ENCODE measurements around the gene ACP4.

ACP4 gene

DNA sequence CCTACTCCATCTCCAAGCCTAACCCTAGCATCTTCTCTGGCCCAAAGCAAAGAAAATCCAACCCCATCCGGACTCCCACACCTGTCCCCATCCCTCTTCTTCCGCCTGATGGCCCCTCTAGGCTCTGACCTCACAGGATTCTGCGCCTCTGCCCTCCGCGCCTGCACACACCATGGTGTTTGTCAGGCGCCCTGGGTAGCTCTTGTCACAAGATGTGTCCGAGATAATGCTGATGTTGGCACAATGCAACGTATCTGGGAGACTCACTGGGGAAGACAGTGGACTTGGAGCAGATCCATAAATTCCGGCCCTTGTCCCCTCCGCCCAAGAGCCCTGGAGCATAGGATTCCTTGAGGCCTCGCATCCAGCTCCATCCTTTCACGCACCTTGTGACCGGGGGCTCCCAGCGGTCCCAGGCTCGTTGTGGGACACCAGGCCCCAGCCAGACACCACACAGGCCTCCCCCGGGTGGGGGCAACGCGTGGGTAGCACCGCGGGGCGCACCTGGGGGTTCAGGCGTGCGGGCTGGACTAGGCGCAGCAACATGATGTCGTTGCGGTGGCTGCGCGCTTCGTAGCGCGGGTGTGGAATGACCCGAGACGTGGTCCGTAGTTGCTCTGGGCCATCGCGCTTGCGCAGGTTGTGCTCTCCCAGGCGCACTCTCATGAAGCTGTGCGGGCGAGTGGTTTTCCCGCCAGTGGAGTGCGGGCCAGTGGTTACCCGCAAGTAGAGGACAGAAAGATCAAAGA, 36.5 kb downstream of the ACP4 start:
- FAIRE-seq: no peak

DNA sequence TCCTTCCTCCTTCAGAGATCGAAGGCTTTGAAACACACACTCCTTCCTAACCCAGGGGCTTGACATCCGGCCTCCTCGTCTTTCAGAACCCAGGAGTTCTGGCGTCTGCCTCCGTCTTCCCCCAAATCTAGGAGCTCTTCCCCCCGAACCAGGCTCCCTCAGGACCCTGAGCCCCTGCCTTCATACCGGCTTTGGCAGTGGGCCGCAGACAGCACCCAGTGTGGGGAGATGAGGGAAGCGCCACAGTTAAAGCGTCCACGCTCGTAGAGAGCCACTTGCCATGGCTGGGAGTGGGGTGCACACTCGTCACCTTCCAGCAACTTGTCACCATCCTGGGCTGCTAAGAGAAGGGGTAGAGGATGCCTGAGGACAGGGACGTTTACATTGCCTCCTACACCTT, 37.3 kb downstream of the ACP4 start:
- FAIRE-seq: no peak

- FAIRE-seq: no peak
Observed at GRCh38 chr19:50829801-50830200, 39.6 kb downstream of the ACP4 start.

- FAIRE-seq: no peak
Observed at GRCh38 chr19:50830266-50831025, 40.2 kb downstream of the ACP4 start.

GRCh38 chr19:50831026-50831396, 40.8 kb downstream of the ACP4 start:
- no peak for FAIRE-seq

DNA sequence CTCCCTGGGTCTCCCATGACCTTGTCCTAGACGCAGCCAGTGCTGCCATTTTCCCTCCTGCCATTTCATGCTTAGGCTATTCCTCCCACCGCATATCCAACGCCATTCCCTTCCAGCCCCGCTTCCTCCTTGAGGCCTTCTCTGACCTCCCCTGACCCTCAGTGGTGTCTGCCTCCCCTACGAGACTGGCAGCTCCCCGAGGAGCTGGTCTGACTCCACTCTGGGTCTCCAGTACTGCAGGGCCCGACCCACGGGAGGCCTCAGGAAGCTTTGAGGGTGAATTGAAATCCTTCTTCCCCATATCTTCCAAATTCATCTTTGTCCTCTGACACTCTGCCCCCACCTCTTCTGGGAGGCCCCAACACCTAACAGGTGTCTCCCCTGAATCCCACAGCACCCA, 42.5 kb downstream of the ACP4 start:
- FAIRE-seq: no peak

GRCh38 chr19:50833117-50833801, 43.0 kb downstream of the ACP4 start, which contains the start of gene KLK15:
Gene KLK15, minus strand, starts transcription at chr19:50833574. Its CDS starts 2,082 bp downstream, at chr19:50831492.
- FAIRE-seq: no peak

DNA sequence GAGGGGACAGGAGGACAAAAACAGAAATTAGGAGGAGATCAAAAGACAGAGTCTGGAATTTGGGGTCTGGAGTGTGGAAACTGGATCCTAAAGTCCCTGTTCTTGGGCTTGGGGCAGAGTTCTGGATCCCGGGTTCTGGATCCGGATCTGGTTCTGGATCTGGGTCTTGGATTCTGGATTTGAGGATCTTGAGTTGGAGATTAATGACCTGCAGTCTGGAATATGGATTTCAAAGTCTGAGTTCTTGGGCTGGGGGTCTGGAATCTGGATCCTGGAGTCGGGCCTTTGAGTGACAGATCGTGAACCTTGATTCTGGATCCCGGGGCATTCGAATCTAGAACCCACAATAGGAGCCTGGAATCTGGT, 43.6 kb downstream of the ACP4 start:
- no peak for FAIRE-seq

GRCh38 chr19:50835103-50835784, 45.0 kb downstream of the ACP4 start:
- no peak for FAIRE-seq

- no peak for FAIRE-seq
Observed at GRCh38 chr19:50835785-50836542, 45.7 kb downstream of the ACP4 start.

DNA sequence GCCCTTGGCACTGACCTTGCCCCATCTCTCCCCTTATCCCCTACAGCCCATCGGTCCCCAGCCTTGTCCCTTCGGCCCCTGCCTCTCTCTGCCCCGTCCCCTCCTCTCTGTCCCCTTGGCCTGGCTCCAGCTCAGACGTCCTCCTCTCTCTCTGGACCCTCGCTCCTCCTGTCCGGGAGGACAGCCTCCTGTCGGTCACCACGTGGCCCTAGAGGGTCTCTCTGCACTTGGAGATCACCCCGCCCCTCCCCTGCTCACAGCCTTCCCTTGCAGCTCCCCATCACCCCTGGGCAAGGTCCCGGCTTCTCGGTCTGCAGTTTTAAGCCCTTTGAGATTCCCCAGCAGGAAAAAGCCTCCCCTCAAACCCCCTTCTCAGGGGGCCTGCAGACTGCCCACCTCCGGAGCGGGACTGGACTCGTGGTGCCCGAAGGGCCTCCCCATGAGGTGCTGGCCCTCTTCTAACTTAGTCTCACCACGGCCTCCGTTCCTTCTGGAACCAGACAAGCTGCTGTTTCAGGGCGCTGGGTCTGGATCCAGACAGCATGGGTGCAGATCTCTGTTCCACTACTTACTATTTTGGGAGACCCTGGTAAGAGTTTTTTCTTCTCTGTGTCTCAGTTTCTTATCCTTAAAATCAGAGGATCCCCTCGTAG, 46.5 kb downstream of the ACP4 start:
- FAIRE-seq: no peak

GRCh38 chr19:50837300-50837699, 47.1 kb downstream of the ACP4 start:
- FAIRE-seq: no peak

DNA sequence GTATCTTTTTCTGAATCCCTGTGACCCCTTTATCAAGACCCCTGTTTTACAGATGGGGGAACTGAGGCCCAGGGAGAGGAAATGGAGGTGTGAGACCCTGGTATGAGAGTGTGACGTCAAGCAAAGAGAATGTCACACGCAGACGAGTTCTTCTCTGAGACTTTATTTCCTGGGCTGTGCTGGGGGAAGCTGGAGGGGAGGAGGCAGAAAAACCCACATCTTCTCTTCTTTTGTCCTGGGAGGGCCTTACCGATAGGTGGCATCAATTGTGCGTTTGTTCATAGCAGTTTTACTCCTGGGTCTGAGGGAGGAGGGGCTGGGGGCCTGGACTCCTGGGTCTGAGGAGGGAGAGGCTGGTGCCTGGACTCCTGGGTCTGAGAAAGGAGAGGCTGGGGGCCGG, 48.0 kb downstream of the ACP4 start:
- FAIRE-seq: no peak

DNA sequence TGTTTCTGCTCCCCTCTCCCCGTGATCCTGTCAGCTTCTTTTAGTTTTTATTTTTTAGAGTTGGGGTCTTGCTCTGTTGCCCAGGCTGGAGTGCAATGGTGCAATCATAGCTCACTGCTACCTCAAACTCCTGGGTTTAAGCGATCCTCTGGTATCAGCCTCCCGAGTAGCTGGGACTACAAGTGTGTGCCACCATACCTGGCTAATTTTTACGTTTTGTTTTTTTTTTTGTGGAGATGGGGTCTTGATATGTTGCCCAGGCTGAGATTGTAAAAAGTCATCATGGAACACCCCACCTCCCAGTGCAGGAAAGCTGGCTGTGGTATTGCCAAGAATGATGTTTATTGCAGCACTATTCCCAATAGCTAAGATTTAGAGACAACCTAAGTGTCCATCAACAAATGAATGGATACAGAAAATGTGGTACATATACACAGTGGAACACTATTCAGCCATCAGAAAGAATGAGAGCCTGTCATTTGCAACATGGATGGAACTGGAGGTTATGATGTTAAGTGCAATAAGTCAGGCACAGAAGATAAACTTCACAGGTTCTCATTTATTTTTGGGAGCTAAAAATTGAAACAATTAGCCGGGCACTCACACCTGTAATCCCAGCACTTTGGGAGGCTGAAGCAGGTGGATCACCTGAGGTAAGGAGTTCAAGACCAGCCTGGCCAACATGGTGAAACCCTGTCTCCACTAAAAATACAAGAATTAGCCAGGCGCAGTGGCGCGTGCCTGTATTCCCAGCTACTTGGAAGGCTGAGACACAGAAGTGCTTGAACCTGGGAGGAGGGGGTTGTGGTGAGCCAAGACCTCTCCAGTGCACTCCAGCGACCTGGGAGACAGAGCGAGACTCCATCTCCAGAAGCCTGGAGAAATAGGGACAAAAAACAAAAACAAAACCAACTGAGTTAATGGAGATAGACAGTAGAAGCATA, 49.8 kb downstream of the ACP4 start:
- FAIRE-seq: no peak

DNA sequence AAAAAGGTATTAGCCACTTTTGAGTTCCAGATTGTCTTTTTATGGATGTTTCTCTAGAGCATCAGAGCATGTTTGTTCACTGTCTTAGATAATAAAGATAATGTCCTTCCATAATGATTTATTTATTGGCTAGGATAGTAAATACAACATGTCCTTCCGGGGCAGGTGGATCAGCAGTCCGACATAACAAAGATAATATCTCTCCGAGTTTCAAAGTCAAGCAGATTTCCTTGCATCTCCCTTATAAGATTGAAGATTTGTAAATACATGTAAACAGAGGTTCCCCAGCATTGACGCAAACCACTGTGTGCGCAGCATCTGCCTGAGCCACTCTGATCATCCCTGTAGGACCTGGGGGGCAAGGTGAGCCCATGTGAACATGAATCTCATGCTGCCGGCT, 51.9 kb downstream of the ACP4 start:
- FAIRE-seq: no peak

DNA sequence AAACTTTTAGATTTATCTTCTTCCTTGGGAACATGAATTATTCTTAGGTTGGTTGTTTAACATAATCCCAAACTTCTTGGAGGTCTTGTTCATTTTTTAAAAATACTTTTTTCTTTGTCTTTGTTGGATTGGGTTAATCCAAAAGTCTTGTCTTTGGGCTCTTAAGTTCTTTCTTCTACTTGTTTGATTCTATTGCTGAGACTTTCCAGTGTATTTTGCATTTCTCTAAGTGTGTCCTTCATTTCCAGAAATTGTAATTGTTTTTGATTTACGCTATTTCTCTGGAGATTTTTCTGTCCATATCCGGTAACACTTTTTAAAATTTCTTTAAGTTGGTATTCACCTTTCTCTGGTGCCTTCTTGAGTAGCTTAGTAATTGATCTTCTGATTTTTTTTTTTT, 53.0 kb downstream of the ACP4 start:
- no peak for FAIRE-seq

- no peak for FAIRE-seq
Observed at GRCh38 chr19:50843701-50844221, 53.5 kb downstream of the ACP4 start.

DNA sequence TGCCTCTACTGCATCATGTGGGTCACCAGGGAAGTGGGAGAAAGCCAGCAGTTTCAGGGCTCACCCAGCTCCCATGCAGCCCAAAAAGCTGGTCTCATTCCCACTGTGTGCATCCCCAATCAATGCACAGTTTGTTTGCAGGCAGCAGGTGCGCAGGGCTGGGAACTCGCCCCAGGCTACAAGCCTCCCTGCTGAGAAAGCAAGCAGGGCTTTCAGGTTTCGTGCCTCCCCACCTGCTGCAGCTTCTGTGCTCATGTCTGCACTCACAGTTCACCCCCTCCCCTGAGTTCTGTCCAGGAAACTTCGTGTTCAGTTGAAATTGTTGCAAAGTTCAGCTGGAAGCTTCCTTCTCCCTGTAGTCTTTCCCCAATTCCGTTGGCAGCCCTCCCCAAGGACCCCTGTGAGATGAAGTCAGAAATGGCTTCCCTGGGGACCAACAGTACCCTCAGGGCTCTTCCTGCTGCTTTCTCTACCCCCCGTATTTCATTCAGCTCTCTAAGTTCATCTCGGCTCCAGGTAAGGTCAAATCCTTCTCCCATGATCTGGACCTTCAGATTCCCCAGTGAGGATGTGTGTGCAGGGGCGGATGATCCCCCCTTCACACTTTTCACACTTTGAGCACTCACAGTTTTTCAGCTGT, 54.2 kb downstream of the ACP4 start:
- no peak for FAIRE-seq

Data from TTC549 (cell line).